ENCODE measurements around the gene ERBB2. TPM values are rescaled to one million over a fixed set of nuclear protein-coding genes. Genes with fewer than 3 reads are reported as not detected.
A peak's percentile ranks its signal among the peaks of the same experiment; 100 is the strongest.

The ERBB2 gene
- total and polyA plus RNA-seq, 9 of the 15 experiments (the other 6 are each of a cell fraction or from before 2014, with no cell fraction given): 0.74 to 5.6 (median 3.3) TPM

- no peak for TF ChIP-seq ZNF449 (CRISPR knock-in tag; IDR thresholded peaks at IDR 0.05)
- TF ChIP-seq DPF2 (IDR thresholded peaks at IDR 0.05): no peak
- TF ChIP-seq ATF1 (CRISPR knock-in tag; IDR thresholded peaks at IDR 0.05): no peak
- TF ChIP-seq ATF1 (tag; IDR thresholded peaks at IDR 0.05): no peak
- no peak for TF ChIP-seq CTCF (IDR thresholded peaks at IDR 0.05 in 2 of 3, conservative IDR thresholded peaks at IDR 0.05 in 1 of 3; ENCODE audit: insufficient read depth in 2 of 3, low read depth in 1 of 3, low read length in 3 of 3)
Observed at GRCh38 chr17:39756380-39757079, 56.7 kb downstream of the ERBB2 start (continued).

GRCh38 chr17:39757176-39757662, 57.4 kb downstream of the ERBB2 start:
- Histone ChIP-seq H3K79me2 (ENCODE audit: control insufficient read depth, insufficient read depth, low read length) (no peaks in the 10 kb centered on the region), H3K4me2 (ENCODE audit: insufficient read depth, low read length) (no peak overlapping the region), H3K9ac (ENCODE audit: insufficient read depth in 1 of 2, low read depth in 2 of 2, low read length in 2 of 2) (no peak overlapping the region), H3K27me3 (ENCODE audit: control insufficient read depth in 2 of 2, insufficient read depth in 2 of 2, low read length in 2 of 2) (peaks cover 11 to 20% of the 10 kb centered on the region in 2 experiments; a peak in 3 of 5 replicates), H3K9me3 (replicated peaks; ENCODE audit: control insufficient read depth, insufficient read depth, low read depth, low read length) (no peaks in the 10 kb centered on the region), H2AFZ (ENCODE audit: low read depth, low read length) (0 out of 2 replicates have a peak overlapping the region, but pooled peaks have one; percentile 23), H4K20me1 (replicated peaks; ENCODE audit: control insufficient read depth, insufficient read depth, low read length) (no peaks in the 10 kb centered on the region), H3K27ac (ENCODE audit: extremely low read depth, low read depth, low read length) (no peak overlapping the region), H3K4me3 (no peak overlapping the region), H3K4me1 (replicated peaks in 1 of 2; ENCODE audit: control insufficient read depth in 2 of 2, insufficient read depth in 2 of 2, low read length in 2 of 2) (peaks cover 7 to 30% of the 10 kb centered on the region in 2 experiments; a peak in 4 of 5 replicates), H3K9me1 (ENCODE audit: control insufficient read depth, insufficient read depth, low read length) (no peaks in the 10 kb centered on the region), H3K36me3 (ENCODE audit: control insufficient read depth, insufficient read depth, low read length) (no peaks in the 10 kb centered on the region)
- FAIRE-seq (no peak), DNase-seq (ENCODE audit: extremely low read depth in 1 of 4, low spot score in 3 of 4) (no peak), ATAC-seq (no peak)
- no peak for TF ChIP-seq TCFL5 (CRISPR knock-in tag; conservative IDR thresholded peaks at IDR 0.05)
- WGBS (ENCODE audit: insufficient coverage, low coverage, missing lambda C conversion rate): 9% methylated on average over 4 of the region's 4 CpGs
- ChIA-PET POLR2A (interaction anchor here (1.0 kb wide), 1 partner anchor 77 kb away, joined by 3 read pairs; no protein-coding TSS in a partner anchor), CTCF (ENCODE audit: low intra/inter-chr PET ratio) (interaction anchor here (6.1 kb wide), 1 partner anchor 135 kb away, joined by 118 read pairs; no protein-coding TSS in a partner anchor)
- intact Hi-C loops (cut with micrococcal nuclease) (no loop called here), in situ Hi-C loops (cut with MboI) (loop anchor here (5.0 kb wide), 1 partner anchor 135 kb away; no protein-coding TSS in a partner anchor)
- no TSS peak for BruUV-seq (replicated peaks)
